ENCODE data around the gene METTL2B. TPM values are rescaled to one million over a fixed set of nuclear protein-coding genes. Genes with fewer than 3 reads are reported as not detected.
"Not testable (repeated sequence)": the region's sequence is repeated elsewhere in the genome, so short reads cannot be mapped to it uniquely, and the experiment has no call there.

Gene METTL2B
- total and polyA plus RNA-seq, 2 of the 8 experiments (the other 6 are each of a cell fraction or from before 2014, with no cell fraction given), result 14.6 to 43.5 TPM

DNA sequence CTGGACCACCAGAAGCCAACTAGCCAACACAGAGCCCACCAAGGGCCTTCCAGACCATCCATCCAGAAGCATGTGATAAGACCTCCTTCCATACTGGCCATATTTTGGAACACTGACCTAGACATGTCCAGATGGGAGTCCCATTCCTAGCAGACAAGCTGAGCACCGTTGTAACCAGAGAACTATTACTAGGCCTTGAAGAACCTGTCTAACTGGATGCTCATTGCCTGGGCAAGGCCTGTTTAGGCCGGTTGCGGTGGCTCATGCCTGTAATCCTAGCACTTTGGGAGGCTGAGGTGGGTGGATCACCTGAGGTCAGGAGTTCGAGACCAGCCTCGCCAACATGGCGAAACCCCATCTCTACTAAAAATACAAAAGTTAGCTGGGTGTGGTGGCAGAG, 19.2 kb upstream of the METTL2B start:
- H2BK15ac ChIP-seq (ENCODE audit: low read length); H3K4ac ChIP-seq (replicated peaks; ENCODE audit: insufficient read length, low read depth, low read length); H3K23ac ChIP-seq (ENCODE audit: insufficient read length); H2BK20ac ChIP-seq (ENCODE audit: low read length); H4K8ac ChIP-seq (ENCODE audit: extremely low read depth, insufficient read depth, low read length); H3K27me3 ChIP-seq (replicated peaks in 1 of 4; ENCODE audit: control insufficient read depth in 3 of 4, extremely low read depth in 1 of 4, insufficient read depth in 3 of 4, low read length in 3 of 4); H3K56ac ChIP-seq (replicated peaks; ENCODE audit: insufficient read length, low read depth, low read length); H2BK120ac ChIP-seq (replicated peaks; ENCODE audit: low read depth, low read length); H3K23me2 ChIP-seq (ENCODE audit: low read depth, low read length); H3K9me3 ChIP-seq (ENCODE audit: insufficient read depth in 2 of 2, low read depth in 1 of 2, low read length in 1 of 2); H3K18ac ChIP-seq (ENCODE audit: extremely low read depth, low read length); H2BK5ac ChIP-seq (ENCODE audit: low read depth, low read length); H2BK12ac ChIP-seq (ENCODE audit: low read depth, low read length); H3K14ac ChIP-seq (ENCODE audit: insufficient read length); H3K9ac ChIP-seq (replicated peaks in 1 of 4; ENCODE audit: extremely low read depth in 1 of 4, low read depth in 3 of 4, low read length in 3 of 4); H2AK5ac ChIP-seq (ENCODE audit: low read depth, low read length); FAIRE-seq; H4K91ac ChIP-seq (replicated peaks; ENCODE audit: insufficient read length, low read length); DNase-seq (ENCODE audit: low read depth in 1 of 2, low spot score in 2 of 2); H4K5ac ChIP-seq (ENCODE audit: insufficient read length, low read depth, low read length); H2AFZ ChIP-seq (ENCODE audit: low read length); H4K20me1 ChIP-seq (replicated peaks in 1 of 2; ENCODE audit: control insufficient read depth in 1 of 2, insufficient read depth in 2 of 2, low read length in 2 of 2); H3K27ac ChIP-seq (ENCODE audit: low read depth, low read length); H3K79me1 ChIP-seq (ENCODE audit: low read depth, low read length): not testable (repeated sequence)
- peak overlapping the region; percentile 96 to 100 (median 100); a peak in 6 of 8 replicates for H3K4me3 ChIP-seq (ENCODE audit: extremely low read depth in 1 of 4, insufficient read depth in 2 of 4, low read depth in 3 of 4, low read length in 4 of 4)
- peak overlapping the region; percentile 73 to 97 for H3K4me2 ChIP-seq (ENCODE audit: insufficient read depth in 1 of 2, low read depth in 2 of 2, low read length in 2 of 2)
- H3K36me3 ChIP-seq (ENCODE audit: control insufficient read depth in 2 of 4, insufficient read depth in 4 of 4, low read length in 3 of 4), result peaks cover 3 to 15% (median 7%) of the 10 kb centered on the region in 4 experiments; a peak in 6 of 8 replicates
- 97% methylated on average over 6 of the region's 6 CpGs; no CpG with 5 or more reads in 1 of the 2 experiments for WGBS, 2 experiments (ENCODE audit: extremely low coverage in 1 of 2, insufficient coverage in 1 of 2, insufficient read length in 1 of 2, insufficient replicate concordance in 2 of 2, low coverage in 1 of 2, low lambda C conversion rate in 2 of 2, missing lambda C conversion rate in 1 of 2)
- ChIA-PET CTCF (ENCODE audit: partially characterized antibody) (interaction anchor here (1.0 to 2.3 kb wide), 12 partner anchors 8 to 49 kb away, joined by 3 to 26 read pairs (median 5); no protein-coding TSS in a partner anchor), POLR2A (ENCODE audit: partially characterized antibody) (interaction anchor here (1.3 to 2.0 kb wide), 4 partner anchors 17 to 30 kb away, joined by 3 to 13 read pairs (median 4); no protein-coding TSS in a partner anchor)
- H3K4me1 ChIP-seq (replicated peaks in 1 of 4; ENCODE audit: control insufficient read depth in 3 of 4, insufficient read depth in 4 of 4, low read length in 3 of 4), result peaks cover 9 to 20% (median 14%) of the 10 kb centered on the region in 4 experiments
- H3K79me2 ChIP-seq (ENCODE audit: control insufficient read depth in 1 of 2, insufficient read depth in 2 of 2, low read length in 2 of 2), result peaks cover 0 to 57% of the 10 kb centered on the region in 2 experiments; a peak in 3 of 4 replicates
